Heart left ventricle (tissue), 16 donors: ENCODE data around the gene CKB. TPM values are rescaled to one million over a fixed set of nuclear protein-coding genes. Genes with fewer than 3 reads are reported as not detected.

ENCODE experiments used
- ATAC-seq, 4 donors: fragments of 200-7000 bp; cut with Tn5 transposase; one replicate each; pipeline ENCODE4 v1.9.1; 2020 to 2022; ENCODE audit warnings: moderate library complexity in 4 of 4, mild to moderate bottlenecking in 3 of 4, moderate number of reproducible peaks in 1 of 4
- DNase-seq, 5 donors: peaks; one replicate each; pipeline ENCODE4 v3.0.0-alpha.2; 2020
- H3K27ac ChIP-seq, 12 donors: fragments of 200-600 bp; sonication (generic) in 4 of 12; one replicate each; pipeline versions ENCODE4 v1.5.0 to v1.8.0; 2016 to 2022; ENCODE audit warnings: mild to moderate bottlenecking in 2 of 12
- H3K27me3 ChIP-seq, 9 donors: fragments of 200-600 bp; sonication (generic) in 2 of 9; one replicate each; pipeline versions ENCODE4 v1.5.1 to v1.8.0; 2016 to 2022; ENCODE audit warnings: mild to moderate bottlenecking in 3 of 9
- H3K36me3 ChIP-seq, 9 donors: fragments of 200-600 bp; sonication (generic) in 2 of 9; one replicate each; pipeline versions ENCODE4 v1.5.0 to v1.8.0; 2018 to 2022; ENCODE audit warnings: mild to moderate bottlenecking in 2 of 9
- H3K4me1 ChIP-seq, 12 donors: fragments of 200-600 bp; sonication (generic) in 4 of 12; one replicate each; pipeline versions ENCODE4 v1.5.0 to v1.8.0; 2016 to 2022; ENCODE audit warnings: mild to moderate bottlenecking in 3 of 12
- H3K4me3 ChIP-seq, 12 donors: fragments of 200-600 bp; sonication (generic) in 4 of 12; one replicate each; pipeline versions ENCODE4 v1.5.0 to v1.8.0; 2017 to 2022; ENCODE audit warnings: mild to moderate bottlenecking in 9 of 12, moderate library complexity in 4 of 12
- H3K9me3 ChIP-seq, 12 donors: fragments of 200-600 bp; sonication (generic) in 4 of 12; one replicate each; pipeline versions ENCODE4 v1.5.0 to v1.8.0; 2016 to 2022; ENCODE audit warnings: mild to moderate bottlenecking in 1 of 12
- CTCF ChIP-seq, 12 donors: fragments of 200-600 bp; sonication (generic) in 4 of 12; IDR thresholded peaks; one replicate each; pipeline versions ENCODE4 v1.5.0 to v1.8.0; 2018 to 2022; ENCODE audit warnings: antibody characterized with exemption in 12 of 12, mild to moderate bottlenecking in 5 of 12
- POLR2A ChIP-seq, 2 donors: fragments of 450-650 bp; IDR thresholded peaks; one replicate each; pipeline ENCODE4 v1.6.1; 2017; ENCODE audit warnings: antibody characterized with exemption in 2 of 2, mild to moderate bottlenecking in 2 of 2, moderate library complexity in 2 of 2
- WGBS, 4 donors: extraction: QIAGEN DNeasy Blood & Tissue Kit in 2 of 4; methylation state at CpG; one replicate each; pipeline versions ENCODE4 v1.1.5 to v1.1.7; 2013 to 2018; 5-methylcytosine and 5-hydroxymethylcytosine counted together
- intact Hi-C, 10 donors: fragments of 100-400 bp; cut with DNase I; formaldehyde crosslinking; loops; one replicate each; pipeline versions ENCODE4 v1.11.1 to v1.14.2; 2022
- polyA plus RNA-seq, 2 donors: library from polyadenylated mRNA; stranded (reverse); fragments of 200-250 nt; gene quantifications; one replicate each; pipeline ENCODE4 v1.2.3, GENCODE V29; 2013
- total RNA-seq, 9 donors: library from RNA; depleted of rRNA in 2 of 9; stranded (reverse); fragments of >200 nt in 2 of 9; fragmentation: NEBNext Ultra II Directional in 3 of 9; extraction: Animal tissue kit (Norgen Biotek cat#: 25700) in 3 of 9; gene quantifications; one replicate each; pipeline versions ENCODE4 v1.1.0 to v1.2.4, GENCODE V29; 2016 to 2023
- donor health status: ischemic (EF 13 %, LVEDD 7.1; RV severe dilation, severe dysfunction).
- donor health status: healthy with polysubstance abuse.
- donor health status: DM: no; HTN: yes; CAD: no.
- donor health status: DM: no; HTN: no; CAD: no.
- donor health status: ischemic (EF 25% LVEDD 6.9; RV normal size, moderate dysfunction).
- donor health status: ischemic (EF 25% LVEDD 5.7; RV mildly dilated, moderate dysfunction).
- donor health status: healthy.
- donor health status: DM: yes; HTN: yes; CAD: no.
- donor health status: ischemic (EF 35%, LVEDD 5.7; RV mildly dilated, moderate dysfunction).
- donor health status: nonischemic (EF 11% LVEDD 7.7; RV severe dilation, severe dysfunction).
- donor health status: DM: yes; HTN: yes; CAD: no.
- donor health status: PGD.
- donor health status: ischemic (EF 29% LVEDD 5.4; RV normal size, mild dysfunction).
- donor health status: nonischemic (EF 23%, LVEDD 6.1; RV moderate dilation, normal function).

The CKB gene
- total and polyA plus RNA-seq, 11 donors, result 203 to 1,105 (median 529) TPM

GRCh38 chr14:103540821-103541708 is 18.4 kb upstream of the CKB start:
- ATAC-seq (peak in 1 of 4 donors; percentile 7), DNase-seq (peak in 2 of 5 donors; percentile 39 to 59)
- no peaks in the 10 kb centered on the region for H3K27me3 ChIP-seq
- peak overlapping the region in 1 of 12 donors; percentile 0 for H3K4me3 ChIP-seq
- H3K27ac ChIP-seq, result peak overlapping the region; percentile 27 to 91 (median 64)
- no peak for TF ChIP-seq POLR2A (IDR thresholded peaks at IDR 0.05)
- no peak for TF ChIP-seq CTCF (IDR thresholded peaks at IDR 0.05)
- intact Hi-C loops, result no loop called here
- 59 to 80% (median 70%) methylated on average over 6 to 17 of the region's 17 CpGs for WGBS, 4 donors
- peaks cover 0 to 73% (median 62%) of the 10 kb centered on the region in 12 donors for H3K4me1 ChIP-seq
- H3K9me3 ChIP-seq, result no peaks in the 10 kb centered on the region
- no peaks in the 10 kb centered on the region for H3K36me3 ChIP-seq

- TF ChIP-seq POLR2A (IDR thresholded peaks at IDR 0.05) (no peak), CTCF (IDR thresholded peaks at IDR 0.05) (no peak)
- Histone ChIP-seq H3K27me3 (no peaks in the 10 kb centered on the region), H3K4me3 (no peak overlapping the region), H3K9me3 (no peaks in the 10 kb centered on the region), H3K27ac (peak overlapping the region; percentile 20 to 91 (median 76)), H3K4me1 (peaks cover 0 to 68% (median 56%) of the 10 kb centered on the region in 12 donors), H3K36me3 (peaks cover 0 to 15% (median 0%) of the 10 kb centered on the region in 9 donors)
- intact Hi-C loops, result no loop called here
- ATAC-seq (peak in 1 of 4 donors; percentile 0), DNase-seq (peak in 2 of 5 donors; percentile 32 to 47)
- 66 to 72% (median 70%) methylated on average over 25 to 28 of the region's 28 CpGs for WGBS, 4 donors
Measured at GRCh38 chr14:103539056-103539825, 16.6 kb upstream of the CKB start.

- TF ChIP-seq CTCF (IDR thresholded peaks at IDR 0.05), result no peak
- TF ChIP-seq POLR2A (IDR thresholded peaks at IDR 0.05), result no peak
- peak; percentile 32 to 56 (median 43) for ATAC-seq
Measured at GRCh38 chr14:103538291-103539055, 15.8 kb upstream of the CKB start.

More at GRCh38 chr14:103538291-103539055, 15.8 kb upstream of the CKB start:
- Histone ChIP-seq H3K36me3 (peaks cover 0 to 21% (median 0%) of the 10 kb centered on the region in 9 donors), H3K9me3 (no peaks in the 10 kb centered on the region), H3K27ac (peak overlapping the region; percentile 20 to 91 (median 76)), H3K4me1 (peaks cover 0 to 61% (median 50%) of the 10 kb centered on the region in 12 donors), H3K4me3 (no peak overlapping the region), H3K27me3 (no peaks in the 10 kb centered on the region)
- peak in 2 of 5 donors; percentile 66 to 69 for DNase-seq
- intact Hi-C loops, result no loop called here
- WGBS, 4 donors, result 36 to 51% (median 38%) methylated on average over 15 to 30 of the region's 30 CpGs
